Measurements from ENCODE around the gene CARD19. TPM values are rescaled to one million over a fixed set of nuclear protein-coding genes. Genes with fewer than 3 reads are reported as not detected.

The CARD19 gene
- total and polyA plus RNA-seq, 2 experiments from 2014 or later: 36.8 to 48.3 TPM

- no peak for TF ChIP-seq ZNF462 (CRISPR knock-in tag; IDR thresholded peaks at IDR 0.05)
Observed at GRCh38 chr9:93121316-93122241, 25.6 kb downstream of the CARD19 start (continued).

GRCh38 chr9:93122721-93123221 lies 26.8 kb downstream of the CARD19 start:
- Mint-ChIP-seq H3K27ac (no peak overlapping the region), H3K36me3 (ENCODE audit: low read depth) (peaks cover 5% of the 10 kb centered on the region; the same call in 2 of the 3 replicates), H3K27me3 (ENCODE audit: insufficient read depth, low read depth, poor library complexity) (peaks cover 5% of the 10 kb centered on the region), H3K4me3 (no peak overlapping the region), H3K4me1 (peaks cover 16% of the 10 kb centered on the region; the same call in 2 of the 3 replicates), H3K9me3 (no peaks in the 10 kb centered on the region)
- no peaks in the 10 kb centered on the region for H3K9me2 ChIP-seq (ENCODE audit: insufficient read depth)
- DNase-seq (ENCODE audit: low spot score): no peak
- H3K4me2 ChIP-seq: no peak overlapping the region
- H3K27me3 ChIP-seq (ENCODE audit: insufficient read depth): no peaks in the 10 kb centered on the region
- H3K4me1 ChIP-seq (ENCODE audit: insufficient read depth): peaks cover 8% of the 10 kb centered on the region
- no peak for ATAC-seq
- H3K79me2 ChIP-seq (replicated peaks; ENCODE audit: insufficient read depth): no peaks in the 10 kb centered on the region
- no peaks in the 10 kb centered on the region for H3F3A ChIP-seq (replicated peaks; ENCODE audit: low read depth)
- H3K4me3 ChIP-seq: no peak overlapping the region
- no peaks in the 10 kb centered on the region for H3K36me3 ChIP-seq (ENCODE audit: insufficient read depth)
- H3K27ac ChIP-seq (ENCODE audit: low read depth): no peak overlapping the region
- no peak overlapping the region for H2AFZ ChIP-seq
- H4K20me1 ChIP-seq (replicated peaks; ENCODE audit: insufficient read depth): no peaks in the 10 kb centered on the region
- TF ChIP-seq STAT1 (IDR thresholded peaks at IDR 0.05; ENCODE audit: unreplicated experiment) (no peak), POLR2AphosphoS5 (IDR thresholded peaks at IDR 0.05; ENCODE audit: low read depth) (no peak), JUNB (IDR thresholded peaks at IDR 0.05; ENCODE audit: unreplicated experiment) (no peak), NANOG (IDR thresholded peaks at IDR 0.05; ENCODE audit: borderline replicate concordance) (no peak), EZH2phosphoT487 (IDR thresholded peaks at IDR 0.05; ENCODE audit: unreplicated experiment) (no peak), ZNF114 (CRISPR knock-in tag; IDR thresholded peaks at IDR 0.05) (no peak), ZNF331 (CRISPR knock-in tag; IDR thresholded peaks at IDR 0.05; ENCODE audit: low read depth) (no peak), REST (IDR thresholded peaks at IDR 0.05; ENCODE audit: unreplicated experiment) (no peak), EZH2 (IDR thresholded peaks at IDR 0.05; ENCODE audit: low read depth, unreplicated experiment) (no peak), ETS1 (IDR thresholded peaks at IDR 0.05) (no peak)
